ENCODE data around the gene PRTFDC1.
"Not testable (repeated sequence)": the region's sequence is repeated elsewhere in the genome, so short reads cannot be mapped to it uniquely, and the experiment has no call there.

The PRTFDC1 gene

GRCh38 chr10:24926557-24926956 lies 25.8 kb downstream of the PRTFDC1 start:
- Histone ChIP-seq H4K20me1 (ENCODE audit: insufficient read depth, low read length) (no peaks in the 10 kb centered on the region), H3K9me3 (replicated peaks; ENCODE audit: insufficient read depth, low read length) (no peaks in the 10 kb centered on the region), H3K79me2 (ENCODE audit: low read length) (no peaks in the 10 kb centered on the region), H3K9ac (ENCODE audit: low read length) (no peak overlapping the region), H2AFZ (ENCODE audit: low read length) (no peak overlapping the region), H3K27me3 (replicated peaks; ENCODE audit: insufficient read depth, low read length) (no peaks in the 10 kb centered on the region), H3F3A (ENCODE audit: insufficient read depth, low read length) (no peaks in the 10 kb centered on the region), H3K27ac (ENCODE audit: low read length) (no peak overlapping the region), H3K4me2 (ENCODE audit: low read depth, low read length) (no peak overlapping the region), H3K4me1 (ENCODE audit: low read length) (no peaks in the 10 kb centered on the region), H3K9me2 (replicated peaks; ENCODE audit: insufficient read depth, low read length) (no peaks in the 10 kb centered on the region), H3K4me3 (ENCODE audit: low read length) (no peak overlapping the region), H3K36me3 (replicated peaks; ENCODE audit: insufficient read depth, low read length) (no peaks in the 10 kb centered on the region)
- TF ChIP-seq, protein P1, sequence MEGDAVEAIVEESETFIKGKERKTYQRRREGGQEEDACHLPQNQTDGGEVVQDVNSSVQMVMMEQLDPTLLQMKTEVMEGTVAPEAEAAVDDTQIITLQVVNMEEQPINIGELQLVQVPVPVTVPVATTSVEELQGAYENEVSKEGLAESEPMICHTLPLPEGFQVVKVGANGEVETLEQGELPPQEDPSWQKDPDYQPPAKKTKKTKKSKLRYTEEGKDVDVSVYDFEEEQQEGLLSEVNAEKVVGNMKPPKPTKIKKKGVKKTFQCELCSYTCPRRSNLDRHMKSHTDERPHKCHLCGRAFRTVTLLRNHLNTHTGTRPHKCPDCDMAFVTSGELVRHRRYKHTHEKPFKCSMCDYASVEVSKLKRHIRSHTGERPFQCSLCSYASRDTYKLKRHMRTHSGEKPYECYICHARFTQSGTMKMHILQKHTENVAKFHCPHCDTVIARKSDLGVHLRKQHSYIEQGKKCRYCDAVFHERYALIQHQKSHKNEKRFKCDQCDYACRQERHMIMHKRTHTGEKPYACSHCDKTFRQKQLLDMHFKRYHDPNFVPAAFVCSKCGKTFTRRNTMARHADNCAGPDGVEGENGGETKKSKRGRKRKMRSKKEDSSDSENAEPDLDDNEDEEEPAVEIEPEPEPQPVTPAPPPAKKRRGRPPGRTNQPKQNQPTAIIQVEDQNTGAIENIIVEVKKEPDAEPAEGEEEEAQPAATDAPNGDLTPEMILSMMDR (IDR thresholded peaks at IDR 0.05; ENCODE audit: low read length) = no peak
- no peak for TF ChIP-seq EZH2phosphoT487 (IDR thresholded peaks at IDR 0.05; ENCODE audit: low read length)
- no peak for TF ChIP-seq EZH2 (optimal IDR thresholded peaks at IDR 0.05; ENCODE audit: low read depth, low read length)
- no peak for DNase-seq

DNA sequence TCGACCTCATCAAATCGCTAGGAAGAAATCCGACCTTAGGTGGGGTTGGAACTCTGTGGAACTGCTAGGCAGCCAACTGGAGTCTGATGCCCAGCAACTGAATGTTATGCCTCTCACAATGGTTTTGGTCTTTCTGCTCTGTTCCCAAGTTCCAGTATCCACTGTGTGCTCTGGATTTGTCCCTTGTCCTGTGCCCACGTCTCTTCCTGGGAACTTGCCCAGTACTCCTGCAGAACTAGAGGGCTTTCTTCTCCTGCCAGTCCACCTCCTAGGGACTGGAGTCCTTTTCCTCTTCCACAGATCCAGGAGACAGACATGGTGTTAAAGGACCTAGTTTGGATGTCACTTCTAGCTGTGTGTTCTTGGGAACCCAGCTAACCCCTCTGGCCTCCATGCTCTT lies 26.6 kb downstream of the PRTFDC1 start:
- Histone ChIP-seq H3K9me2 (replicated peaks; ENCODE audit: insufficient read depth, low read length) (no peaks in the 10 kb centered on the region), H3K9me3 (replicated peaks; ENCODE audit: insufficient read depth, low read length) (no peaks in the 10 kb centered on the region), H3F3A (ENCODE audit: insufficient read depth, low read length) (no peaks in the 10 kb centered on the region), H3K36me3 (replicated peaks; ENCODE audit: insufficient read depth, low read length) (no peaks in the 10 kb centered on the region), H2AFZ (ENCODE audit: low read length) (no peak overlapping the region), H3K9ac (ENCODE audit: low read length) (no peak overlapping the region), H3K79me2 (ENCODE audit: low read length) (no peaks in the 10 kb centered on the region), H3K27ac (ENCODE audit: low read length) (no peak overlapping the region), H4K20me1 (ENCODE audit: insufficient read depth, low read length) (no peaks in the 10 kb centered on the region), H3K4me3 (ENCODE audit: low read length) (no peak overlapping the region), H3K4me1 (ENCODE audit: low read length) (peaks cover 6% of the 10 kb centered on the region; the same call in 1 of the 2 replicates), H3K27me3 (replicated peaks; ENCODE audit: insufficient read depth, low read length) (no peaks in the 10 kb centered on the region), H3K4me2 (ENCODE audit: low read depth, low read length) (no peak overlapping the region)
- TF ChIP-seq, protein P1 (IDR thresholded peaks at IDR 0.05; ENCODE audit: low read length) = no peak
- TF ChIP-seq EZH2 (optimal IDR thresholded peaks at IDR 0.05; ENCODE audit: low read depth, low read length) (no peak), EZH2phosphoT487 (IDR thresholded peaks at IDR 0.05; ENCODE audit: low read length) (no peak)
- no peak for DNase-seq

GRCh38 chr10:24924483-24924882 lies 27.9 kb downstream of the PRTFDC1 start:
- H3K27me3 ChIP-seq (replicated peaks; ENCODE audit: insufficient read depth, low read length); H3K9ac ChIP-seq (ENCODE audit: low read length); H3K9me2 ChIP-seq (replicated peaks; ENCODE audit: insufficient read depth, low read length); H3K4me3 ChIP-seq (ENCODE audit: low read length); DNase-seq; H3K27ac ChIP-seq (ENCODE audit: low read length); H3K79me2 ChIP-seq (ENCODE audit: low read length); H4K20me1 ChIP-seq (ENCODE audit: insufficient read depth, low read length); H3K36me3 ChIP-seq (replicated peaks; ENCODE audit: insufficient read depth, low read length); H3K4me2 ChIP-seq (ENCODE audit: low read depth, low read length); H3K9me3 ChIP-seq (replicated peaks; ENCODE audit: insufficient read depth, low read length); H3F3A ChIP-seq (ENCODE audit: insufficient read depth, low read length); H2AFZ ChIP-seq (ENCODE audit: low read length); H3K4me1 ChIP-seq (ENCODE audit: low read length): not testable (repeated sequence)

DNA sequence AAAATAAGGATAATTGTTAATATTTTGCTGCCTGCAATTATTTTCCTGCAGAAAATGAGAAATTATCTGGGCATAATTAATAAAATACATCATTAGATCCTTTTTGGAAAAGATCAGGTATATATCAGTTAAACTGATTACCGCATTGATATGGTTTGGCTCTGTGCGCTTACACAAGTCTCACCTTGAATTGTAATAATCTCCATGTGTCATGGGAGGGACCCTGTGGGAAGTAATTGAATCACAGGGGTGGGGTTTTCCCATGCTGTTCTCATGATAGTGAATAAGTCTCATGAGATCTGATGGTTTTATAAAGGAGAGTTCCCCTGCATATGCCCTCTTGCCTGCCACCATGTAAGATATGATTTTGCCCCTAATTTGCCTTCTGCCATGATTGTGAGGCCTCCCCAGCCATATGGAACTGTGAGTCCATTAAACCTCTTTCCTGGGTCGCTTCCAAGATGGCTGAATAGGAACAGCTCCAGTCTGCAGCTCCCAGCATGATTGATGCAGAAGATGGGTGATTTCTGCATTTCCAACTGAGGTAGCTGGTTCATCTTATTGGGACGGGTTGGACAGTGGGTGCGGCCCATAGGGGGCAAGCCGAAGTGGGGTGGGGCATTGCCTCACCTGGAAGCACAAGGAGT lies 30.1 kb downstream of the PRTFDC1 start:
- not testable (repeated sequence) for H3F3A ChIP-seq (ENCODE audit: insufficient read depth, low read length); DNase-seq; H2AFZ ChIP-seq (ENCODE audit: low read length); H3K27me3 ChIP-seq (replicated peaks; ENCODE audit: insufficient read depth, low read length); H3K4me3 ChIP-seq (ENCODE audit: low read length); H3K9ac ChIP-seq (ENCODE audit: low read length); H3K4me2 ChIP-seq (ENCODE audit: low read depth, low read length); H3K79me2 ChIP-seq (ENCODE audit: low read length); H3K4me1 ChIP-seq (ENCODE audit: low read length); H3K9me3 ChIP-seq (replicated peaks; ENCODE audit: insufficient read depth, low read length); H3K27ac ChIP-seq (ENCODE audit: low read length); H3K9me2 ChIP-seq (replicated peaks; ENCODE audit: insufficient read depth, low read length); H3K36me3 ChIP-seq (replicated peaks; ENCODE audit: insufficient read depth, low read length); H4K20me1 ChIP-seq (ENCODE audit: insufficient read depth, low read length)
